Measurements from ENCODE around the gene PTMS.

Gene PTMS

GRCh38 chr12:6752921-6753771, 13.0 kb upstream of the PTMS start, which contains the start of gene MLF2:
TSS of gene MLF2 (minus strand) at chr12:6753141. CDS start at chr12:6752334, 807 bp downstream.
- DNase-seq: peak; percentile 100

- no peak for DNase-seq
Observed at GRCh38 chr12:6753772-6754356, 12.3 kb upstream of the PTMS start.

GRCh38 chr12:6754411-6754810, 11.8 kb upstream of the PTMS start:
- no peak for DNase-seq

- DNase-seq: no peak
Observed at GRCh38 chr12:6757028-6757690, 9.0 kb upstream of the PTMS start.

- DNase-seq: no peak
Observed at GRCh38 chr12:6758506-6759095, 7.6 kb upstream of the PTMS start.

GRCh38 chr12:6759741-6760140, 6.4 kb upstream of the PTMS start:
- DNase-seq: no peak

GRCh38 chr12:6763380-6763779, 2.8 kb upstream of the PTMS start:
- DNase-seq: no peak

- peak; percentile 98 for DNase-seq
Observed at GRCh38 chr12:6764011-6764828, 1.9 kb upstream of the PTMS start.

- peak; percentile 59 for DNase-seq
Observed at GRCh38 chr12:6765048-6765633, 1.0 kb upstream of the PTMS start.

- peak; percentile 95 for DNase-seq
Observed at GRCh38 chr12:6766651-6767349, 637 bp downstream of the PTMS start.

- peak; percentile 86 for DNase-seq
Observed at GRCh38 chr12:6767353-6768319, 1.5 kb downstream of the PTMS start.

- no peak for DNase-seq
Observed at GRCh38 chr12:6768437-6768914, 2.3 kb downstream of the PTMS start.

- peak; percentile 75 for DNase-seq
Observed at GRCh38 chr12:6768990-6769389, 2.8 kb downstream of the PTMS start.

GRCh38 chr12:6769666-6770065, 3.5 kb downstream of the PTMS start:
- no peak for DNase-seq

- DNase-seq: no peak
Observed at GRCh38 chr12:6770094-6770493, 3.9 kb downstream of the PTMS start.

GRCh38 chr12:6770600-6770999, 4.4 kb downstream of the PTMS start:
- no peak for DNase-seq

GRCh38 chr12:6771091-6771495, 4.9 kb downstream of the PTMS start:
- peak; percentile 51 for DNase-seq

GRCh38 chr12:6771509-6772330, 5.6 kb downstream of the PTMS start:
- DNase-seq: no peak

GRCh38 chr12:6772331-6772695, 6.2 kb downstream of the PTMS start, which contains the start of gene LAG3:
TSS of gene LAG3 (plus strand) at chr12:6772520. CDS start at chr12:6772853, 333 bp downstream.
- no peak for DNase-seq

Data from DMS53 (cell line).